Vagina (tissue), 2 donors: ENCODE measurements around the gene COG3. TPM values are rescaled to one million over a fixed set of nuclear protein-coding genes. Genes with fewer than 3 reads are reported as not detected.

Experiments used
- DNase-seq, 2 donors: peaks; one replicate each; pipeline ENCODE4 v3.0.0-alpha.2; 2017; ENCODE audit errors: extremely low spot score in 2 of 2
- H3K27ac ChIP-seq: fragments of 200-600 bp; sonication (generic); one replicate; pipeline ENCODE4 v1.5.1; 2019
- H3K27me3 ChIP-seq: fragments of 200-600 bp; sonication (generic); one replicate; pipeline ENCODE4 v1.5.1; 2019
- H3K36me3 ChIP-seq, 2 donors: fragments of 200-600 bp; sonication (generic); one replicate each; pipeline ENCODE4 v1.5.1; 2017 to 2019
- H3K4me1 ChIP-seq: fragments of 200-600 bp; sonication (generic); one replicate; pipeline ENCODE4 v1.5.1; 2019
- H3K4me3 ChIP-seq, 2 donors: fragments of 200-600 bp; sonication (generic); 1 replicate in 1 of 2; 2 replicates in 1 of 2; pipeline ENCODE4 v1.5.1; 2016 to 2019
- H3K9me3 ChIP-seq: fragments of 200-600 bp; sonication (generic); one replicate; pipeline ENCODE4 v1.5.1; 2019
- POLR2A ChIP-seq, 2 donors: fragments of 450-650 bp; IDR thresholded peaks; one replicate each; pipeline ENCODE4 v1.6.1; 2017; ENCODE audit warnings: antibody characterized with exemption in 2 of 2, mild to moderate bottlenecking in 2 of 2, moderate library complexity in 2 of 2
- POLR2AphosphoS5 ChIP-seq, 2 donors: sonication (generic); formaldehyde crosslinking; IDR thresholded peaks; one replicate each; pipeline ENCODE4 v1.9.0; 2017; ENCODE audit warnings: antibody characterized with exemption in 2 of 2, mild to moderate bottlenecking in 2 of 2, low read depth in 1 of 2; ENCODE audit not compliant: insufficient read depth in 1 of 2
- intact Hi-C: fragments of 100-400 bp; cut with DNase I; formaldehyde crosslinking; loops from one replicate; pipeline ENCODE4 v1.15.1; 2023
- total RNA-seq: library from RNA; depleted of rRNA; stranded (reverse); fragments of >200 nt; gene quantifications from one replicate; pipeline ENCODE4 v1.2.3, GENCODE V29; 2016
- TF ChIP-seq, protein P1 (sequence below), 3 experiments: fragments of 450-650 bp in 2 of 3; fragments of 200-600 bp in 1 of 3; sonication (generic) in 1 of 3; IDR thresholded peaks; one replicate each; pipeline ENCODE4 v1.5.1; 2017 to 2019; ENCODE audit warnings: antibody characterized with exemption in 3 of 3, mild to moderate bottlenecking in 2 of 3, moderate library complexity in 2 of 3

Gene COG3
- total RNA-seq, 1 donor from 2014 or later, result 25.3 TPM

DNA sequence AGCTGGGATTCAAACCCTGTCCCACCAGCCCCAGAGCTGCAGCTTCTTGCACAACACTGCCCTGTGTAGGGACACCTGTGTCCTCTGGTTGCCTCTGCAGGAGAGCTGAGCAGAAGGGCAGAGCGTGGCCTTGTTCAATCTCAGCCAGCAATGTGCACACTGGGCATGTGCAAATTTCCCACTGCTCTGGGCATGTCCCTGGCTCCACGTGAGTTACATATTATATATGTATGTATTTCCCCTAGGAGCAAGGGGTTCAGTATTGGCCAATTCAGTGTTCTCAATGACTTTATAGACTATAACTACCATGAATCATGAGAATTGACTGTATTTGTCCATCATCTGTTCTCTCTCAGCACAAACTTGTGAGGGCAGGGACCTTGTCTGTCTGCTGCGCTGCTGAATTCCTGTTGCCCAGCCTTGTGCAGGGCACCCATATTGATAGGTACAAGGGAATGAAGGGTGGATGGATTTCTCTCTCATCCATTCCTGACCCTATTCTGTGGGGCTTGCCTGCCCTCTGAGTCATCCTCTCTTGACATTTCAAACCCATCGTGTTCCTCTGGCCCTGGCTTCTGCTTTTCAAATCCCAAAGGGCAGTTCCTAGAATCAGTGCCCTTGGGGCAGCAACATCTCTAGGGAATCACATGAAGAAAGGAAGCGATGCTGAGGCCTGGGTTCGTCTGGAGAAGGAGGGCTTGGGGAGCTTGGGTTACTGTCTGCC lies 81.1 kb downstream of the COG3 start:
- no peaks in the 10 kb centered on the region for H3K27me3 ChIP-seq
- TF ChIP-seq, protein P1, sequence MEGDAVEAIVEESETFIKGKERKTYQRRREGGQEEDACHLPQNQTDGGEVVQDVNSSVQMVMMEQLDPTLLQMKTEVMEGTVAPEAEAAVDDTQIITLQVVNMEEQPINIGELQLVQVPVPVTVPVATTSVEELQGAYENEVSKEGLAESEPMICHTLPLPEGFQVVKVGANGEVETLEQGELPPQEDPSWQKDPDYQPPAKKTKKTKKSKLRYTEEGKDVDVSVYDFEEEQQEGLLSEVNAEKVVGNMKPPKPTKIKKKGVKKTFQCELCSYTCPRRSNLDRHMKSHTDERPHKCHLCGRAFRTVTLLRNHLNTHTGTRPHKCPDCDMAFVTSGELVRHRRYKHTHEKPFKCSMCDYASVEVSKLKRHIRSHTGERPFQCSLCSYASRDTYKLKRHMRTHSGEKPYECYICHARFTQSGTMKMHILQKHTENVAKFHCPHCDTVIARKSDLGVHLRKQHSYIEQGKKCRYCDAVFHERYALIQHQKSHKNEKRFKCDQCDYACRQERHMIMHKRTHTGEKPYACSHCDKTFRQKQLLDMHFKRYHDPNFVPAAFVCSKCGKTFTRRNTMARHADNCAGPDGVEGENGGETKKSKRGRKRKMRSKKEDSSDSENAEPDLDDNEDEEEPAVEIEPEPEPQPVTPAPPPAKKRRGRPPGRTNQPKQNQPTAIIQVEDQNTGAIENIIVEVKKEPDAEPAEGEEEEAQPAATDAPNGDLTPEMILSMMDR (IDR thresholded peaks at IDR 0.05), result no peak
- TF ChIP-seq POLR2A (IDR thresholded peaks at IDR 0.05) (no peak), POLR2AphosphoS5 (IDR thresholded peaks at IDR 0.05; ENCODE audit: insufficient read depth in 1 of 2, low read depth in 1 of 2) (no peak)
- no peak overlapping the region for H3K27ac ChIP-seq
- DNase-seq, result no peak
- no peaks in the 10 kb centered on the region for H3K9me3 ChIP-seq
- H3K36me3 ChIP-seq, result no peaks in the 10 kb centered on the region
- intact Hi-C loops, result no loop called here
- H3K4me1 ChIP-seq, result no peaks in the 10 kb centered on the region
- no peak overlapping the region for H3K4me3 ChIP-seq

DNA sequence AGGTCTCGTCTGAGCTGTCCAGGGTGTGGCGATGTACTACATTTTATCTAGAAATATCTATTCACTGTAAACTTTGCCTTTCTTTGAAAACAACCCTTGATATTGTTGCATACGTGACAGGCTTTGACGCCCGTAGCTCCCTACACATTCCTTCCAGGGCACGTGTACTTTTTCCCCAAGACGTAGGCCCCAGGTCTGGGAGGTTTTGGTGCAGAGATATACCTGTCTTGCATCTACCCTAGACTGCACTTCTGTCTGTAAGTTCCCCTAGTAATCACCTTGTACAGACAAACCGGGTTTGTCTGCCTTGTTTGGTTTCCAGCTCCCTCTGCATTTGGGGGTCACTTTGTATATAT lies 81.6 kb downstream of the COG3 start:
- no peak overlapping the region for H3K4me3 ChIP-seq
- no peaks in the 10 kb centered on the region for H3K4me1 ChIP-seq
- H3K27ac ChIP-seq, result no peak overlapping the region
- intact Hi-C loops, result no loop called here
- no peak for DNase-seq
- no peaks in the 10 kb centered on the region for H3K36me3 ChIP-seq
- no peaks in the 10 kb centered on the region for H3K9me3 ChIP-seq
- TF ChIP-seq, protein P1 (IDR thresholded peaks at IDR 0.05), result no peak
- H3K27me3 ChIP-seq, result no peaks in the 10 kb centered on the region

DNA sequence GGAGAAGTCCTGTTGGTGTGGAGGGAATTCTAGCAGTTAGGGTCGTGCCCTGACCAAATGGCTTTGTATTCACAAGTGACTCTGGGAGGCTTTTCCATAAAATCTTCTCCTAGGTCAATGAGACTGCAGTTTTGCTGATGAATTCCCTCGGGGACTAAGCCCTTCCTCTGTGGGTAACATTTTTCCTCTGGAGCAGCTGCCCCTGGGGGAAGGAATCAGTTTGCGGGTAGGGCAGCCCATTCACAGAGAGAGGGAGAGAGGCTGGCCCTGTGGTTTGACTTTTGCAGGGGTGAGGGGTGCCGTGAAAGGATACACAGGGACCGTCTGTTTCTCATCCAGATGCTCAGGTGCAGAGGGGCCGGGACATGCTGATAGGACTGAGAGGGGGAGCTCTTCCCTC lies 83.5 kb downstream of the COG3 start:
- TF ChIP-seq, protein P1 (IDR thresholded peaks at IDR 0.05), result no peak
- no peak for TF ChIP-seq POLR2A (IDR thresholded peaks at IDR 0.05)
- no peak for TF ChIP-seq POLR2AphosphoS5 (IDR thresholded peaks at IDR 0.05; ENCODE audit: insufficient read depth in 1 of 2, low read depth in 1 of 2)
- no peak for DNase-seq
- H3K27ac ChIP-seq, result no peak overlapping the region
- no peaks in the 10 kb centered on the region for H3K27me3 ChIP-seq
- intact Hi-C loops, result no loop called here
- no peaks in the 10 kb centered on the region for H3K36me3 ChIP-seq
- no peaks in the 10 kb centered on the region for H3K9me3 ChIP-seq
- H3K4me3 ChIP-seq, result no peak overlapping the region
- H3K4me1 ChIP-seq, result no peaks in the 10 kb centered on the region

DNA sequence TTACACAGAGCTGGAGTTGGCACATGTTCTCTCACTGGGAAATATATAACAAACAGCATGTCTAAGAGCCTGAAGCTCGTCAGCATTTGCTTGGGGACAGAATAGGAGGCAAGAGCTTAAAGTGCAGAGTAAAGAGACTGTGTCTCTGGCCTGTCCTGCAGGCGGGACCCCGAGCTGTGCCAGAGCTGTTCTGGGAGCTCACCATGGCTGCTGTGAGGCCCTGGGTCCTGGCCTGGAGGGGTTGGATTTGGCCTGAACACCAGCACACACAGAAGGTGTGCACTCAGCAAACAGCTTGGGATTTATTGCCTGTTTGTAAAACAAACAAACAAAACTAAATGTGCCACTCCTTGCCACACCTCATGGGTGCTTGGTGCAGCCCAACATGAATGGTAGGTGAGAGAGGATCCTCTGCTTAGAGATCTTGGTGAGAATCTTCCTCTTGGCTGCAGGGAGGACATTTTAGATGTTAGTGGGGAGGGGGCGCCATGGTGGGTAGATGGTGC lies 89.9 kb downstream of the COG3 start:
- Histone ChIP-seq H3K27ac (no peak overlapping the region), H3K4me3 (no peak overlapping the region), H3K27me3 (no peaks in the 10 kb centered on the region), H3K9me3 (no peaks in the 10 kb centered on the region), H3K36me3 (no peaks in the 10 kb centered on the region), H3K4me1 (no peaks in the 10 kb centered on the region)
- TF ChIP-seq POLR2A (IDR thresholded peaks at IDR 0.05), result no peak
- TF ChIP-seq, protein P1 (IDR thresholded peaks at IDR 0.05), result no peak
- no peak for TF ChIP-seq POLR2AphosphoS5 (IDR thresholded peaks at IDR 0.05; ENCODE audit: insufficient read depth in 1 of 2, low read depth in 1 of 2)
- intact Hi-C loops, result no loop called here
- DNase-seq, result peak in 1 of 2 donors; percentile 46

DNA sequence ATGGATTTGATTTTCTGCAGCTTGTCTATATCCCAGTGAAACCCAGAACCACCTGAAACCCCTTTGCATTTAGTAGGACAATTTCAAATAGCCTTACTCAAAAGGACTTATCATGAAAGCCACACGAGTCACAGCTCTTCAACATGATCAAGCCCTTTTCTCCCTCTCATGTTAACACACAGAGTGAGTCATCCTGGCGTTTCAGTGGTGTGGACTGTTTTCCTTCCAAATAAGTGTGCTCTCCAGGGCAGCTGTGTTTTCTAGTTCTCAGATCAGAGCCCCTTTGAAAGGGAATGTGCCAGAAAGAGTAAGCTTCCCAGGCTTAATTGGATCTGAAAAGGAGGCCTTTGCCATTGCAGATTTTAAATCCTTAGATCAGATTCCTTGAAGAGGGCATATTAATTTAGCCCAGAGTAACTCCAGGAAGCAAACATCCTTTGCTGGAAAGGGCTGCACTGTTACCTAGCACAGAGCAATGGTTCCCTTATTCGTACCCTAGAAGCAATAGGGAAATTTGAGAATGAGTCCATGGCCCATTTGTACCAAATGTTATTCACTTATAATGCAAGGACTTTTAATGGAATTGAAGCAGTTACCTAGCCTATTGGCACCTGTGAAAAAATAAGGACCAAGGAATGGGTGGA lies 99.5 kb downstream of the COG3 start:
- DNase-seq, result no peak
- no peaks in the 10 kb centered on the region for H3K4me1 ChIP-seq
- intact Hi-C loops, result no loop called here

More for the DNA sequence above, 99.5 kb downstream of the COG3 start:
- H3K27me3 ChIP-seq, result no peaks in the 10 kb centered on the region
- H3K9me3 ChIP-seq, result no peaks in the 10 kb centered on the region
- H3K36me3 ChIP-seq, result no peaks in the 10 kb centered on the region
- TF ChIP-seq, protein P1 (IDR thresholded peaks at IDR 0.05), result no peak
- TF ChIP-seq POLR2AphosphoS5 (IDR thresholded peaks at IDR 0.05; ENCODE audit: insufficient read depth in 1 of 2, low read depth in 1 of 2) (no peak), POLR2A (IDR thresholded peaks at IDR 0.05) (no peak)
- H3K4me3 ChIP-seq, result no peak overlapping the region
- H3K27ac ChIP-seq, result no peak overlapping the region
